ENCODE data around the gene SLC12A8.

SLC12A8 gene

DNA sequence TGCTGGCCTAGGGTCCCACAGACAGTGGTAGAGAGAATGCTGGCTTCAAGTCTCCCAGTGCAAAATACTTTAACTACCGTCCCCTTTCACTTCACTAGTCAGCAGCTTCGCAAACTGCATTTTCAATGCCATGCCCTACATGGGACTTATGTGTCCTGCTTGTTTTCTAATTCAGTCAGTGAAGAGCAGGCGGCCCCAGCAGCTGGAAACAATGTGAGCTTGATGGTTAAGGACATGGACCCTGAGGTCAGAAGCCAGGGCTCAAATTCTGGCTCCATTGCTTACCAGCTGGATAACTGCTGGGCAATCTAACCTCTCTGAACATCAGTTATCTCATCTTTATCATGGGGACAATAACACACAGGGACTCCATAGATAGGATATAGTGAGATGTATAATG, 58.4 kb downstream of the SLC12A8 start:
- DNase-seq = no peak

DNA sequence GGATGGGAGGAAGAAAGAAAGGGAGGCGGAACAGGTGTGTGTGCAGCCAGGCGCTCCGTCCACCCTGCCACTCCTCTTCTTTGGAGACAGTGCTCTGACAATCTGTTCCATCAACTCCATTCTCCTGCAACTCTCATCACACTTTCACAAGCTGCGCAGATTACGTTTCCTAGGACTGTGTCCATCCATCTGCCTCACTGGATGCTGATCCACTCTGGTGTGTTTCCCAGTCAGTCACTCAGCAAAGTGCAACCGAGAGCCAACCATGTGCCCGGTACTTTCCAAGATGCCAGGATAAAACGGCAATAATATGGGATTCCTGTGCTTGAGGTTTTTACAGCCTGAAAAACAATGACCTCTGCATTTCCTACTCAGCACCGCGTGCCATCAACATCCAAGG, 59.6 kb downstream of the SLC12A8 start:
- no peak for DNase-seq

DNA sequence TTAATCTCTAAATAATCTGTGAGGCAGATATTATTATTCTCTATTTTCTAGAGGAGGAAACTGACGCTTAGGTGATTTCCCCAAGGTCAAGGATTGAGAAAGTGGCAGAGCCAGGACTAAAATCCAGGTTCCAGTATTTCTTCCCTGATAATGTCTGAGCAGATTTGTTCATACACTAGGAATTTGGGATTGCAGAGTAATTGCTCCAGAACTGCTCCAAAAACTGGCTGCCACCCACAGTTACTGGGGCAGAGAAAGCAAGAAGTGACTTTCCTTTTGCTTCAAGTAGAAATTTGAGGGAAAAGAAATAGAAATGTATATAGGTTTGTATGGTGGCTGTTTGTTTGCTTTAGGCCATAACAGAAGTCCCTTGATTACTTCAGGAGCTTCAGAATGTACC, 60.6 kb downstream of the SLC12A8 start:
- no peak for DNase-seq

DNA sequence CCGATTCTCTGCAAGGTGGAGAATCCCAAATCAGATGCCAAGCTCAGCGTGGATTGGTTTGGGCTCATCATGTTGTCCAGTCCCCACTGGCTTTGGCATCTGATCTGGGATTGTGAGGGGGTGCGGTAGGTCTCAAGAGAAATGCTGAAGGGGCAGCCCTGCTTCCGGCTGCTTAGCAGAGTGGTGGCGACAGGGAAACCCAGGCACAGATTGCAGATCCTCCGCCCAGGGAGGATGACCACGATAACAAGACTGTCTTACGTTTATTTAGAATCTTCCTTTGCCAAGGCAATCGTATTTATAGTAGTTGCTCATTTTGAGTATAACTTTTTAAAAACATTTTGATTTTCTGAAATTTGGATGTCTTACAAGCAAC, 61.1 kb downstream of the SLC12A8 start:
- DNase-seq = peak; percentile 17

DNA sequence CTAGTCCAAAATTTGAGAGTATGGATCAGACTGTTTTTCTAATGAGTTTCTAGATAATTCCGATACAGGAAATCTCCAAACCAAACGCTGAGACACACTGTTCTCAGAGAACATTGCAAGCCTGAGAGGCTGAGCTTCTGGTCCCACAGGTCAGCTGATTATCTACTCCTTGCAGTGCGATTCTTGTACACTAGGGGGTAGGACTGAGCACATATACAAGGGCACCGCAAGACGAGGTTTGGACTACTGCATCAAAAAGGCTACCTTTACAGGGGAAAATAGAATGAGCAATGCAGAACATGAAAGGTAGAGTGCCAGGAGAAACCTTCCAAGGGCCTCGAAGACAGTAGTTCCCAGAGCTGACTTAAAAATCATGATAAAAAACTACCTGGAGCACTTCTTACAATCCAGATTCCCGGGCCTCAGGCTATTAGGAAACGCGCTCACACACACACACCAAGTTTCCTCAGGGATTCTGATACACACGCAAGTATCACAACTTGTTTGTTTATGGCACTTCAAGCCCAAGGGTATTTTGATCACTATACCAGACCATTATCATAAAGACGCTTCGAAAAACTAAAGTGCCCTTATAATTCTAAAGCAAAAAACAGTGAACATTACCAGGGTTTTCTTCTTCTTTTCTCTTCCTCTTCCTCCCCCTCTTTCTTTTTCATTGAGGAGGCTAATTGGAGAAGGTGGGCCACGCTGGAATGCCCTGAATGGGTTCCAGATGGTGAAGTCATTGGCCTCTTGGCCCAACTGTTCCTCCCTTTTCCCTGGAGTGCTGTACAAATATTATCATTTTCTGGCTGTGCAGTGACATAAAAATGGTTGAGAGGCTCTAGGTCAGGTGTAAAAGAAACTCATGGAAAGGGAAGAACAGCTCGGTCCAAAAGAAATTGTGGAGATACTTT, 61.8 kb downstream of the SLC12A8 start:
- DNase-seq = no peak

DNA sequence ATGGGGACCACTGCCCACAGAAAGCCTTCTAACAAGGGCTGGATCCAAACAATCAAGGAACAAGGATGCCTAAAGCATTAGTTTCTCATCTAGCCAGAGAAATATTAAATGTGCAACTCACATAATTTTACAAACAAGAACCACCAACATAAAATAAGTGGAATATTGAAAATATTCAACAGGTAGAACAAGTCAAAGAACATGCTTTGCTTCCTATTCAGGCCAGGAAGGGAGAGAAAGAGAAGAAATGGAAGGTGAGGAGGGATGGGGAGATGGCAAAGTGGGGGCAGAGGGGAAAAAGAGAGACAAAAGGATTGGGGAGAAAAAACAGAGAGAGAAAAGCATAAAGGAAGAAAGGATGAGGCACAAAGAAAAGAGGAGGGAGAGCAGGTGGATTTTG, 63.1 kb downstream of the SLC12A8 start:
- DNase-seq = no peak

DNA sequence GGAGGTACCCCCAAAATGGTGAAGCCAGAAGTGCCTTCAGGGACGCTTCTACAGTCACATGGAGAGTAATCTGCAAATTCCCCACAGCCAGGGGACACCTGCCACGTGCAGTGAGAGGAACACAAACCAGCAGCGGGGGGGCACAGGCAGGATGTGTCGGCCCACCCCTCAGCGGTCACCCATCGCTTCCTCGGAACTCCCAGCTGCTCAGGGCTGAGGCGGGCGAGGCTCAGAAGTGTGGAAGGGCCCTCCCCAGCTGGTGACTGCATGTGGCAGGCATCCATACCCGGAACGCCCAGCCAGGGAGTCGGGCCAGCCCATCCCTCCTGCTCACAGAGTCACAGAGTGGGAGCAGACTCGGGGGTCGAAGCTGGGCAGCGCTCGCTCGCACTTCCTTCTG, 63.7 kb downstream of the SLC12A8 start:
- DNase-seq = no peak

DNA sequence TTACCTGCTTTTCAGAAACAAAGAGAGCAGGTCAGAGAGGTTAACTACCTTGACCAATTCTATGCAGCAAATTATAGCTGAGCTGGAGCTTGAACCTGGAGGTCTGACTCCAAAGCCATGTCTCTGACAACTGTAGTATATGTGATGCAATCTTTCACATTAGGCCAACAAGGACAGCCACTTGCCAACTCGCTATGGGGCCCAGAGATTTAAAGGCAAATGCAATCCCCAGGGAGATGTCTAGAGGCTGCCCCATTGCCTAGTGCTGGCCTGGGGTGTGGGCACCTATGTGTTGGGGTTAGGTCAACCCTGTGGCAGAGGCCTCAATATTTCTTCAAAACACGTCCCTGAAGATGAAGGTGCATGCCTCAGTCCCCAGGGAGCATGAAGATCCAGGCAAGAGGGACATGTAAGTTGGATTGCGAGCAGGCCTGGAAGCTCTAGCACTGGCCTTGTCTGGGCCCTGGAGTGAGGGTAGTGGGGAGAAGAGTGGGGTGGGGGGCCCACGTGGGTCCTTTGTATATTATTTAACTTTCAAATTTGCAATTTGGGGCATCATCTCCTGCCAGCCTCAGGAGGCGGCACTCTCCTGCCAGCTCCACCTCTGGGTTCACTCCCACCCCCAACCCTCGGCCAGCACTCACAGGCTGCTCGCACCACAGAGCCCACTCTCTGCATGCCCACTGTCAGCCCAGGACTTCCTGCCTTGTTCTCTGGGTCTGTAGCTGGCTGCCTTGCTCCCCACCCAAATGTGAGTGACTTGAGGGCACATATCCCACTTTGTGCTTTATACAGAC, 64.3 kb downstream of the SLC12A8 start:
- DNase-seq = no peak

DNA sequence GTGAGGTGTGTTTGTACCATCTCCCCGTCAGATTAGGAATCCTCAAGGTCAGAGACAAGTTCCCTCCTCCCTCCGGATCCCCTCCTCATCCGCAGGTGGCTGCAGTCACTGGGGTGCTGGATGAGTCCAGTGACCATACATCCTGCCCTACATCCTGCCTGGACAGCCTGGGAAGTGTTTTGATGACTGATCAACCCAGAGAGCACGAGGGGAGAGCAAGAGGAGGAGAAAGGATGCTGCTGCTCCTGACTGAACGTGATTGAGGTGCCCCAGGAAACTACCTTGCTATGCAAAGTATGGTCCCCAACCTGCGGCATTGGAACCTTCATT, 65.1 kb downstream of the SLC12A8 start:
- DNase-seq = no peak

DNA sequence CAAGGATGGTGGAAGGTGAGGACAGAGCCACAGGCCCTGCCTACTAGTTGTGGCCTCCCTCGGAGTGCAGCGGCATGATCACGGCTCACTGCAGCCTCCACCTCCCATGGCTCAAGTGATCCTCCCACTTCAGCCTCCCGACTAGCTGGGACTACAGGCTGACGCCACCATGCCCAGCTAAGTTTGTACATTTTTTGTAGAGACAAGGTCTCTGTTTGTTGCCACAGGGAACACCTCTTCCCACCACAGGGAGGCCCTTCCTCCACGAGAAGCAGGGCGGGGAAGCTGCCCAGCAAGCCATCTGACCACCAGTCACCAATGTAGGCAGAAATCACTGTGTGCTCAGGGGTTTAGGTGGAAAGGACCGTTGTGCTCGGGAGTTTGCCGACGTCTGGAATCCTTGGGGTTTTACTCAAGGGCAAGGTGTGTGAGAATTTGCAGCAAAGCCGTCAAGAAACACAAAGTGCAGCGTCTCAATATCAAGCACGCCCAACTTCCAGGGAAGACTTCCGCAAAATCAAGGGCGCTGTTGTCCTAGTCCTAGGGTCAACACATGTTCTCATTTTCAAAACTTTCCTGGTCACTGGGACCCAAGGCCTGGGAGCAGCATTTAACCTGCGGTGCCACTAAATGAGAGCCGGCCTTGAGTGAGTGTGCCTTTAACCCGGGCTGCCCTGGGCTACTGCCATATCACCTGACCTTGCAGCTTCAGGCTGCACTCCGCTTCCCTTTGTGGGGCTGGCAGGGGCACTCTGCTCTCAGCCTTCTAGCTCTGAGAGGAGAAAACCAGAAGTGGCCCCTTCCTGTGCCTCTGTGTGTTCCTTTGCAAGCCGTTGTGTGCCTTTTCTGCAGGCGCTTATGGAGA, 65.7 kb downstream of the SLC12A8 start:
- no peak for DNase-seq

DNA sequence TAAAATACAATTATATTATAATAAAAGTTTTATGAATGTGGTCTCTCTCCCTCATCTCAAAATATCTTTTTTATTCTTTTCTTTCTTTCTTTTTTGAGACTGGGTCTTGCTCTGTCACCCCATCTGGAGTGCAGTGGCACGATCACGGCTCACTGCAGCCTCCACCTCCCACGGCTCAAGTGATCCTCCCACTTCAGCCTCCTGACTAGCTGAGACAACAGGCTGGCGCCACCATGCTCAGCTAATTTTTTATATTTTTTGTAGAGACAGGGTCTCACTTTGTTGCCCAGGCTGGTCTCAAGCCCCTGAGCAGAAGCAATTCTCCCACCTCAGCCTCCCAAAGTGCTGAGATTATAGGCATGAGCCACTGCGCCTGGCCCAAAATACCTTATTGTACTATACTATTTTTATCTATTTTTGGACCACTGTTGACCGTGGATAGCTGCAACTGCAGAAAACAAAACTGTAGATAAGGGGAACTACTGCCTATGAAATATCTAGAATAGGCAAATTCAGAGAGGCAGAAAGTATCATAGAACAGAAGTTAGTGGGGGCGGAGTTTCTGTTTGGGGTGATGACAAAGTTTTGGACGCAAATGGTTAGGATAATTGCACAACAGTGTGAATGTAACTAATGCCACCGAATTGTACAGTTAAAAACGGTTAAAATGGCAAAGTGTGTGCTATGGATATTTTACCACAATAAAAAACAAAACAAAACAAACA, 66.6 kb downstream of the SLC12A8 start:
- no peak for DNase-seq

DNA sequence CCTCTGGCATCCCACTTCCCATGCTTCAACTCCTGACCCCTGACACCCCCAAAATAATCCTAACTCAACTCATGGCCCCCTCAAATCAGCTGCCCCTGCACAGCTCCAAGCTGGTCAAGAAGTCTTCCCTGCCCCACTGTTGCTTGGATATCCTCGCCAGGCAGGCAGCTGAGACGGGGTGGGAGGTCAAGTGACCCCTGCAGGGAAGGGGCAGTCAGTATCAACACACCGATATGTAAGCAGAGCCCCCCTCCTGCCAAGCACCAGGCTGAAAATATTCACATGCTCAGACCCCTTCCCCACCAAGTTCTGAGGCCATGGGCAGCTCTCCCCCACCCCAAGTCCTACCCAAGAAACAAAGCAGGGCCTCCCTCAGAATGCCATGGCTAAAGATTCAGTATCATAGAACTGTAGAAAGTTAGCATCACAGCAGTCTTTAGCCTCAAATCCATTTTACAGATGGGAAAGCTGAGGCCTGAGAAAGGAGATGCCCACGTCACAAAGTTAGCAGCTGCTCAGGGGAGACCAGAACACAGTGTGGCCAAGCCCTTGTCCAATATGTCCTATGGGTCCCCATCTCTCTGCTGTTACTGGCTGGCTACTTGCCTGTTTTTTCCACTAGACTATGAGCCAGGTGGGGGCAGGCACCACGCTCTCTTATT, 67.8 kb downstream of the SLC12A8 start:
- no peak for DNase-seq

DNA sequence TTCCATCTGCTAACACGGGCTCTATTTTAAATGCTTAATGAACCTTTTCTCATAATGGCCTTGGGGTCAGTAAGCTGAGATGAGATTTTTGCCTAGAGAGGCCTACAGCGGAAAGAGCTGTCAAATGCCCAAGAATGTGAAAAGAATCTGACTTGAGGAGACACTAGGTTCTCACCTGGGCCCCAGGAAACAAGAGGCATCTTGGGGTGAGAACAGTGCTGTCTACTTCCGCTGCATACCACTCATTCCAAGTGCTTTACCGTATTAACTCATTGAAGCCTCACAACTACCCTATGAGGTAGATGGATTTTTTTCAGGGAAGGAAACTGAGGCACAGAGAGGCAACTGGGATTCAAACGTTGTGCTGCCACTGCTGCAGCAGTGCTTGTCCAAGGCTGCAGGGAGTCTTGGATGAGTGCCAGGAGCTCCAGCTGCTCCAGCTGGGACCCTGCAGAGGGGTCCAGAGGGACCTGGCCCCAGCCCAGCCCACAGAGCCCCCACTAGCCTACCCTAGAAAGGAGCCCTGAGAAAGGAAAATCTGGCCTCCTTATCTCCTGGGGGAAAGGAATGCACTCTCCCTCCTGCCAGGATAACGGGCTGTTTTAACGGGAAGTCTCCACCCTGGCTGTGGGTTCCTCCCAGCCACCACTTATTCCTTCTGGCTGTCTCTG, 68.4 kb downstream of the SLC12A8 start:
- DNase-seq = peak; percentile 39

DNA sequence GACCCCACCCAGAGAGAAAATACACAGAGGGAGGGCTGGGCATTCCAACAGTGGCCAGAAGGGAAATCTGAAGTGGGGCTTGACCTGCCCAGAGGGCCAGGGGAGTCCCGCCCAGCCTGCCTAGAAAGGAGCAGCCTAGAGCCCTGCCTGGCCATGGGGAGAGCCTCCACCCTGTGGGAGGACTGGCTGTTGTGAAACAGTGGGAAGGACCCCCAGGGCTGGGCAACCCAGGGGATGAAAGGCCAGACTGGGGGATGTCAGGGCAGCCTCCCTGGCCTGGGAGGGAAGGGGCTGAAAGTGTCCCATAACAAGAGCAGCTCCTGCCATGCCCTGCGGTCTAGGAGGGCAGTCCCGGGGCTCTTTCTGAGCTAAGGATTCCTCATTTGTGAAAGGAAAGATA, 69.0 kb downstream of the SLC12A8 start:
- no peak for DNase-seq

DNA sequence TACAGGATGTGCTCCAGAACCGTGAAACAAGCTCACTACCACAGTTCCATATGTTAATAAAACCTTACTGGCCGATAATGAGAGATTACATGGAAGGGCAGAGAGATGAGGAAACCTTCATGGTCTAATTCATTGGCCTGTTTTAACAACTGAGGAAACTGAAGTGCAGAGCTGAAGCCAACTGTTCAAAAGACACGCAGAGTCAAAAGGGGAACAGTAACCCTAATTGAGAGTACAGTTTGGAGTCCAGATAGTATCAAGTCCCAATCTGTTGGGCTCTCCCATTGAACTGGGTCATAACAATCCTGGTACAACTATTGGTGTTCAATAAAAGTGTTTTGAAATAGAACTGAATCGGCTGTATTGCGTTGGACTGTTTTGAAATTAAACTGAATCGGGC, 69.6 kb downstream of the SLC12A8 start:
- no peak for DNase-seq

DNA sequence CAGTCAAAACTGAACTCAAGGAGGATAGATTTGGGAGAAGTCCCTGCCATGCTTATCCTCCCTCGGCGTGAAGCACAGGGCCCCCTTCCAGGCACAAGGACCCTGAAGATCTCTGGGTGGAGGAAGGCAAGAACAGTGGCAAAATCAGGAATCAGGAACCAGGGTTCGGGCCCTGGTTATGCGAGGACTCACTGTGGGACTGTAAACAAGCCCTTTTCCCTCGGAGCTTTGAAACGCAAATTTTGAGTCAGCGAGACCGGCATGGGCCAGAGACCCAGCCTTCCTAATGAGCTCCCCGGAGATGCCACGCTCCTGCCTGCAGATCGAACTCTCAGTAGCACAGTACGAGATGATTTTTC, 70.1 kb downstream of the SLC12A8 start:
- no peak for DNase-seq

DNA sequence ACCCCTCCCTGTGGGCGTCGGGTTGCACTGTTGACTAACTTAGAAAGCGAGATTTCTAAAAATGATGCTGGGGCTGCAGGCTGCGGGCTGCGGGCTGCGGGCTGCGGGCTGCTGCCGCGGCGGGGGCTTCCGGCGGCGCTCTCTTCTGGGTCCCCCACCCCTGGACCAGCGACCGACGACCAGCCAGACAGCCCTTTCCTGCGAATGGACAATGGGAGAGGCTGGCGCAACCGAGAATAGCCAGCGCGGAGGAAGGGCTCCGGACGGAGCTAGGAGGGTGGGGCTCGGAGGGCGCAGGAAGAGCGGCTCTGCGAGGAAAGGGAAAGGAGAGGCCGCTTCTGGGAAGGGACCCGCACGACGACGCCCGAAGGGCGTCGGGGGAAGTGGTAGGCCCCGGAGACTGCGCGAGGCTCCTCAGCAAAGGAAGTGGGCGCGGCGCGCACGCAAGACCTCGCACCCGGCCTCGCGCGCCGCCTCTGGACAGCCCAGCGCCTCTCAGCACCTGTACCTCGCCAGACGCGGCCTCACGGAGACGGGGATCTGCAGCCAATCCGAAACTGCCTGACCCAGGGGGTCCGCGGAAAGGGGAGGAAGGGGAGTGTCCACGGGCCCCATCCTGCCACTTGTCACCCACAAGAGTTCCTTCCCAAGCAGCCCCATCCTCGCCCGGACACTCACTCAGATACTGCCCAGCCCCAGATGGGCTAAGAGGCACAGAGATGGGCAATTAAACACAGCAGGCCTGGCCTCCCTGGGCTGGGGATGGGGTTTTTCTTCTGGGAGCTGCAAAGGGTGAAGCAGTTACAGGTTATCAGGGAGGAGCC, 70.7 kb downstream of the SLC12A8 start:
- DNase-seq = peak; percentile 78

DNA sequence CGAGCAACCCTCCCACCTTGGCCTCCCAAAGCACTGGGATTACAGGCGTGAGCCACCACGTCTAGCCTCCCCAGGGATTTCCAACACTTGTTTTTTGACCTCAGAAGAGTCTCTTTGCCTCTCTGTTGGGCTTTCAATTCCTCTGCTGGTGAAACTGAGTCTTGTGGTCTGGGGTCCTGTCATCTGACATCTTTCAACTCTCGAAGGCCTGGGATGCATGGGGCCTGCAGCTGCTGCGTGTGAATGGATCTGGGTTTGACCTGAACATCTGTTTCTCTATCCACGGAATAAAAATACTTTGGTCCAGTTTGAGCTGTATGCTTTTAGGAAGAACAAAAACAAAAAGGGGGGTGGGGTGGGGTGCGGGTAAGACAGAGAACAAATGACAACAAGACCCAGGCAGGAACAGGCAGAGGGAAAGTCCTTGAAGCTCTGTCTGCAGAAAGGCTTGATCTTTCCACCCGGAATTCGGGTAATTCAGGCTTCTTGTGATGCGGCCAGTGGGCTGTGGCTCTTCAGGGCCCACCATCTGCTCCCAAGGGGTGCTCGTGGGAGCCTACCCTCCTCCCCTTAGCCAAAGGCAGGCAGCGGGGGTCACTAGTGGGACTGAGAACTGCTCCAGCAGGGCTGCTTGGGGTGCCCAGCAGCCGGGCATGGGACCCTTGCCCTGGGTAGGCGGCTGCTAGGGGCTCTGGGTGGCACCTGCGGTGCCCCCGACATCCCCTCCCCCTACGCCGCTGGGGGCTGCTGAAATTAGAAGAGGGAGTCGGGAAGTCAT, 71.5 kb downstream of the SLC12A8 start:
- no peak for DNase-seq

All from right kidney (tissue), 1 donor.